Endometrial microvascular endothelial cells (primary cell): ENCODE data around the gene CYP4F2. TPM values are rescaled to one million over a fixed set of nuclear protein-coding genes. Genes with fewer than 3 reads are reported as not detected.
"Not testable (repeated sequence)": the region's sequence is repeated elsewhere in the genome, so short reads cannot be mapped to it uniquely, and the experiment has no call there.

Source experiments
- in situ Hi-C: cut with HindIII; loops from 2 replicates; pipeline ENCODE4 v1.10.0; 2017; ENCODE audit warnings: low sequenced_read_pairs, low pct_unique_long_range_greater_than_20kb; ENCODE audit errors: inconsistent ontology term
- total RNA-seq: library from RNA; depleted of rRNA; stranded (reverse); fragments of >200 nt; gene quantifications from one replicate; pipeline ENCODE4 v1.2.3, GENCODE V29; 2015; ENCODE audit errors: inconsistent ontology term

The CYP4F2 gene
- total RNA-seq, 1 donor from 2014 or later: not detected

DNA sequence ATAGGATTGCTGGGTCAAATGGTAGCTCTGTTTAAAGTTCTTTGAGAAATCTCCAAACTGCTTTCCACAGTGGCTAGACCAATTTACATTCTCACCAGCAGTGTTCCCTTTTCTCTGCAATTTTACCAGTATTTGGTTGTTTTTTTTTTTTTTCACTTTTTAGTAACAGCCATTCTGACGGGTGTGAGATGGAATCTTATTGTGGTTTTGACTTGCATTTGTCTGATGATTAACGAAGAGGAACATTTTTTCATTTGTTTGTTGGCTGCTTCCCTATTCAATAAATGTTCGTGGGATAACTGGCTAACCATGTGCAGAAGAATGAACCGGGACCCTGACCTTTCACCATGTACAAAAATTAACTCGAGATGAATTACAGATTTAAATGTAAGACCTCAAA lies 31.2 kb downstream of the CYP4F2 start:
- in situ Hi-C loops: no loop called here

GRCh38 chr19:15864824-15865223 lies 33.0 kb downstream of the CYP4F2 start:
- in situ Hi-C loops: no loop called here

DNA sequence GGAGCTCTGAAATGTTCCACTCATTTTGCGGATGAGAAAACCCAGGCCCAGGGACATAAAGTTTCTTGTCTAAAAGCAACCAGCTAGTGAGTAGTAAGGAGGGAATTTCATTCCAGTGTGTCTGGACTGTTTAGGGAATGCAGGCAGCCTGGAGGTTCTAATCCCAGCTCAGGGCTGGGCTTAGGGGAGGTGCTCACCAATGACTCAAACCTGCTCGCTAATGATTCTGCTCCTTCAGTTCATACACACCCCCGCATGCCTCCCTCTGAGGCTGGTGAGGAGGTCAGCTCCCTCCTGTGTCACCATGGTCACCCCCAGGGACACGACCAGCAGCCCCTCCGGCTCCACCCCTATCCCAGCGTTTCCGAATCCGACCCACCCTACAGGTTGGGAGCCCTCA lies 34.6 kb downstream of the CYP4F2 start:
- in situ Hi-C loops: no loop called here

DNA sequence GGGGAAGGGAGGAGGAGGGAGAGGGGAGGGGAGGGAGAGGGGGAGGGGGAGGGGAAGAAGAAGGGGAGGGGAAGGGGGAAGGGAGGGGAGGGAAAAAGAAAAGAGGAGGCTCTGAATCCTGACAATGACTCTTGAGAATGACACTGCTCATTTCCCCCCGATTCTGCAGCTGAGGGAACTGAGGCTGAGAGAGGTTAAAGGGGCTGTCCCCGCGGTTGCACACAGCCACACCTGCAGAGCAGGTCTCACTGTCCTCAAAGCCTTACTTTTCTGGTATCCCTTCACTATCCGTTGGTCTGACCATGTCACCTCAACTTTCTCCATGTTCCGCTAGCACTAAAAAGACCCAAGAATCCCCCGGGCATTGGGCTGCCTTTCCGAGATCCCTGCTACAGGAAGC lies 35.4 kb downstream of the CYP4F2 start:
- in situ Hi-C loops: no loop called here

DNA sequence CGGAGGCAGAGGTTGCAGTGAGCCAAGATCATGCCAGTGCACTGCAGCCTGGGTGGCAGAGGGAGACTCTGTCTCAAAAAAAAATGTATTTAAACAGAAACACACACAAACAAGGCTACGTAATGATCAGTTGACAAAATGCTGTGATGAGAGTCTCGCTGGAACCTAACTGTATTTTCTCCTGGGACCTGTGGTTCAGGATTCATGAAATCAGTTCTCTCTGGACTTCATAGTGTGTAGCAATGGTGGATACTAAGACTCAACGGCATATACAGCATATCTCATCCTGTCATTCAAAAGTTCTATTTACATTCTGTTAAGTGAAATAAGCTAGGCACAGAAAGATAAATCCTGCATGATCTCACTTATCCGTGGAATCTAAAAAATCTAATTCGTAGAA lies 37.4 kb downstream of the CYP4F2 start:
- in situ Hi-C loops: no loop called here

DNA sequence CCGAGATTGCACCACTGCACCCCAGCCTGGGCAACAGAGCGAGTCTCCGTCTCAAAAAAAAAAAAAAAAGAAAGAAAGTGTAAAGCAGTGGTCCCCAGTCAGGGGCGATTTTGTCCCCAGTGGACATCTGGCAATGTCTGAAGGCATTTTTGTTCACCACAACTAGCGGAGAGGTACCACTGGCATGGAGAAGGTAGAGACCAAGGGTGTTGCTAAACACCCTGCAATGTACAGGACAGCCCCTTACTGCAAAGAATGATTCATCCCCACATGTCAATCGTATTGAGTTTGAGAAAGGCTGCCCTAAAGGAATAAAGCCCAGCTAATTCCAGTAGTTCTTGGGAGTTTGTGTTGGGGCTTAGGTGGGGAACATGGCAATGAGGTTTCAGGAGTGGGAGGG lies 38.7 kb downstream of the CYP4F2 start:
- in situ Hi-C loops: no loop called here

- in situ Hi-C loops: no loop called here
Observed at GRCh38 chr19:15850385-15850784, 47.5 kb downstream of the CYP4F2 start.

- in situ Hi-C loops: no loop called here
Observed at GRCh38 chr19:15846923-15847322, 51.0 kb downstream of the CYP4F2 start.

GRCh38 chr19:15843894-15844222 lies 54.0 kb downstream of the CYP4F2 start:
- in situ Hi-C loops: not testable (repeated sequence)

DNA sequence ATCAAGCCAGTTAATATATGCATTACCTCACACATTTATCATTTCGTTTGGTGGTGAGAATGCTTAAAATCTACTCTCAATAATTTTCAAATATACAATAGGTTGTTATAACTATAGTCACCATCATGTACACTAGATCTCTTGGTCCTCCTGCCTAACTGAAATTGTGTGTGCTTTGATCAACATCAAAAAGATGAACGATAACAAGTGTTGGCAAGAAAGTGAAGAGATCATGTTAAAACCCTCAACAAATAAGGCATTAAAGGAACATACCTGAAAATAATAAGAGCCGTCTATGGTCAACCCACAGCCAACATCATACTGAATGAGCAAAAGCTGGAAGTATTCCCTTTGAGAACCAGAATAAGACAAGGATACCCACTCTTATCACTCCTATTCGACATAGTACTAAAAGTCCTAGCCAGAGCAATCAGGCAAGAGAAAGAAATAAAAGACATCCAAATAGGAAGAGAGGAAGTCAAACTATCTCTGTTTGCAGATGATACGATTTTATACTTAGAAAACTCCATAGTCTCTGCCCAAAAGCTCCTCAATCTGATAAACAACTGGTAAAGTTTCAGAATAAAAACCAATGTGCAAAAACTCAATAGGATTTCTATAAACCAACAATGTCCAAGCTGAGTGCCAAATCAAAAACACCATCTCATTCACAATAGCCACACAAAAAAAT lies 54.5 kb downstream of the CYP4F2 start:
- in situ Hi-C loops: no loop called here

- in situ Hi-C loops: no loop called here
Observed at GRCh38 chr19:15841875-15842569, 55.9 kb downstream of the CYP4F2 start.

DNA sequence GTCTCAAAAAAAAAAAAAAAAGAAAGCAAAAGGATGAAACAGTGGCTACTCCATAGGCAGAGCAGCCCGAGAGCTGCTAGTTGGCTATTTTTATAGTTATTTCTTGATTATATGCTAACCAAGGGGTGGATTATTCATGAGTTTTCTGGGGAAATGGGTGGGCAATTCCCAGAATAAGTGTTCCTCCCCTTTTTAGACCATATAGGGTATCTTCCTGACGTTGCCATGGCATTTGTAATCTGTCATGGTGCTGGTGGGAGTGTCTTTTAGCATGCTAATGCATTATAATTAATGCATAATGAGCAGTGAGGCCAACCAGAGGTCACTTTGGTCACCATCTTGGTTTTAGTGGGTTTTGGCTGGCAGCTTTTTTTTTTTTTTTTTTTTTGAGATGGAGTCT lies 57.0 kb downstream of the CYP4F2 start:
- in situ Hi-C loops: no loop called here

DNA sequence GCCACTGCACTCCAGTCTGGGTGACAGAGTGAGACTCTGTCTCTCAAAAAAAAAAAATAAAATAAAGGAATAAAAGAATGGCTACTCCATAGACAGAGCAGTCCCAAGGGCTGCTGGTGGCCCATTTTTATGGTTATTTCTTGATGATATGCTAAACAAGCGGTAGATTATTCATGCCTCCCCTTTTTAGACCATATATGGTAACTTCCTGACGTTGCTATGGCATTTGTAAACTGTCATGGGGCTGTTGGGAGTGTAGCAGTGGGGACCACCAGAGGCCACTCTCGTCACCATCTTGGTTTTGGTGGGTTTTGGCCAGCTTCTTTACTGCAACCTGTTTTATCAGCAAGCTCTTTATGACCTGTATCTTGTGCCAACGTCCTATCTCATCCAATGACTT lies 58.0 kb downstream of the CYP4F2 start:
- in situ Hi-C loops: not testable (repeated sequence)

- in situ Hi-C loops: no loop called here
Observed at GRCh38 chr19:15838351-15838750, 59.5 kb downstream of the CYP4F2 start.

DNA sequence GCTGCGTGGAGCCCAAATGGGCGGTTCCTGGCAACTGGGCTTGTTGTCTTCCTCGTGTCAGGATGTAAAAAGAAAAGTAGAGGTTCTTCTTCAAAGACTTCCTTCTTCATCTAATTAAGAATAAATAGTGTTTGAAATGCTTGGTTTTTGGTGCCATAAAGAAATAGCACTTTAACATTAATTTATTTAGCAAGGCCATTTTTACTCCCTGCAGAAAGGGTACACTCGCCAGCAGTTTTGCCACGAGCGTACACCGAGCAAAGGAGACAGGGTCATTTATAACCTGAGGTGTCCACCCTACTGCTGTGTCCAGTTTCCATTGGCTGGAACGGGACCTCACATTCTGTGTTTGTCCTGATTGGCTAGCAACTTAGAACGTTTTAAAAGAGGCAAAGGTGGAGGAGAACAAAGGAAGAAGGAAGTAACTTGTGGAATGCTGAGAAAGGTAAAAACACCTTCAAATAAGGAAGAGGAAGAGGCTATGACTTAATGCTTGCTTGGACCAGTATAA lies 60.6 kb downstream of the CYP4F2 start:
- in situ Hi-C loops: no loop called here

DNA sequence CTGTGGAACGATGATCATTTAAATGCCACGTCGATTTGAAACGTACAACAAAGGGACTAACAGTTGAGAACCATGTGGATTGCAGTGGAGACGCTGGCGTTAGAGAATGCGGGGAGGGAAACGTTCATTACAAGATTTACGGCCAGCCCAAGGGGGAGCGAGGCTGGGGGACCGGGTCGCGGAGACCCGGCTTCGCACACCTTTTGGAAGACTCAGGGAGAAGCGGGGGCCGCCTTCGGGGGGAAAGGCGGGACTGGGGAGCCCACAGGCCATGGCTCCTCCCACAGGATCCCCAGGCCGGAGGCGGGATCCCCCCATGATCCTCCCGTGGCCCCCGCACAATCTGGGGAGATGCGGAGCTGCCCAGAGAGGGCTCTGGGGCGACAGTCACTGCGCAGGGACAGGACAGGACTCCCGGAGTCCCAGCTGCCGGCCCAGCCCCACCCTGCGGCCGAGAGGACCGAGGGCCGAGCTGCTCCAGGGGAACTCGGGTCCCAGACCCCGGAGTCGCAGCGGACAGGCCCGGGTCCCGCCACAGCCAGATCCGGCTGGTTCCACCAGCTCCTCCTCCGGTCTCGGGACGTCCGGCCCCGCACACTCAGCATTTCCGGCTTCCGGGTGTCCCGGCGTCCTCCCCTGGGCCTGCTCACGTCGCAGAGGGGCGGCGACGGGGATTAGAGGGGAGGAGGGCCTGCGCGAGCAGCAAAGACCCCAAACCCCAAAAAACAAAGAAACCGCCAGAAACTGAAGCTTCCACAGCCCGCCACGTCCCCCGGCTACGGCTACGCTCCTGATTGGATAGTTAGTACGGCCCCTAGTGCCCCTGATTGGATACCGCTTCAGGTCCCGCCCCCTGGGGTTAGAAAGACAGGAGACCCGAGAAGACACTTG lies 61.3 kb downstream of the CYP4F2 start:
- in situ Hi-C loops: no loop called here

- in situ Hi-C loops: not testable (repeated sequence)
Observed at GRCh38 chr19:15835565-15836329, 62.1 kb downstream of the CYP4F2 start.

- in situ Hi-C loops: not testable (repeated sequence)
Observed at GRCh38 chr19:15834232-15834631, 63.6 kb downstream of the CYP4F2 start.

- in situ Hi-C loops: no loop called here
Observed at GRCh38 chr19:15831626-15832025, 66.2 kb downstream of the CYP4F2 start.
